ENCODE data around the gene P4HB.

DNA sequence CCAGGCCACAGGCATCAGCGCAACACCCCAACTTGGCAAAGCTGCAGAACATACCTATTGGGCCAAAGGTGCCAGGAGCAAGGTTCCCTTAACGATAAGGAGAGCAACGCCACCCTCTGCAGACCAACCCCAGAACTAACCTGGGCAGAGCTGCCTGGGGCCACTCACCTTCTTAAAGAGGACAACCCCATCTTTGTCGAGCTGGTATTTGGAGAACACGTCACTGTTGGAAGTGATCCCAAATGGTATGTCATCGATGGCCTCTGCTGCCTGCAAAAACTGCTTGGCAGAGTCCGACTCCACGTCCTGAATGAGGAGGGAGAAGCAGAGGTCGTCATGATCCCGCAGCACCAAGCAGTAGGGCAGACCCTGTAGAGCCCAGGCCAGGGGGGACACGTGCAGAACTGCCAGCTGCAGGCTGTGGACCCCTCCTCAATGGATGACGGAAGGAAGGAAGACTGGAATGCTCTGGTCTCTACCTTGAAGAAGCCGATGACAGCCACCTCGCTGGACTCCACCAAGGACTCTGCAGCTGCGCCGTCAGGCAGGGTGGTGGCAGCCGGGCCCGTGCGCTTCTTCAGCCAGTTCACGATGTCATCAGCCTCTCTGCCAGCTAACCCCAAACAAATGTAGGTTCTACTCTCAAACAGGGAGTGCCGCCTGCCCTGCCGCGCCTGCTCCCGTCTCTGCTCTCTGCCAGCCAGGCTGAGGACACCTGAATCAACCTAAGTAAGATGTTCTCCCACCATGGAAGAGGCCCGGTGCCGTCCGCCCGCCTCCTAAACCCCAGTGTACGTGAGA lies 5.2 kb downstream of the P4HB start:
- TF ChIP-seq RARB (CRISPR knock-in tag; IDR thresholded peaks at IDR 0.05) (no peak), TOX (CRISPR knock-in tag; IDR thresholded peaks at IDR 0.05; ENCODE audit: borderline replicate concordance) (no peak), ZFP30 (CRISPR knock-in tag; IDR thresholded peaks at IDR 0.05) (no peak), ZC3H10 (CRISPR knock-in tag; IDR thresholded peaks at IDR 0.05) (no peak), SNAI2 (CRISPR knock-in tag; IDR thresholded peaks at IDR 0.05) (no peak), PATZ1 (CRISPR knock-in tag; IDR thresholded peaks at IDR 0.05; ENCODE audit: borderline replicate concordance) (no peak), OSR1 (CRISPR knock-in tag; IDR thresholded peaks at IDR 0.05) (no peak), PPARA (CRISPR knock-in tag; IDR thresholded peaks at IDR 0.05; ENCODE audit: borderline replicate concordance) (no peak), ZFP3 (CRISPR knock-in tag; IDR thresholded peaks at IDR 0.05) (no peak), ZNF8 (CRISPR knock-in tag; IDR thresholded peaks at IDR 0.05) (no peak), ESRRG (CRISPR knock-in tag; IDR thresholded peaks at IDR 0.05) (no peak)
- TF ChIP-seq, protein P1, sequence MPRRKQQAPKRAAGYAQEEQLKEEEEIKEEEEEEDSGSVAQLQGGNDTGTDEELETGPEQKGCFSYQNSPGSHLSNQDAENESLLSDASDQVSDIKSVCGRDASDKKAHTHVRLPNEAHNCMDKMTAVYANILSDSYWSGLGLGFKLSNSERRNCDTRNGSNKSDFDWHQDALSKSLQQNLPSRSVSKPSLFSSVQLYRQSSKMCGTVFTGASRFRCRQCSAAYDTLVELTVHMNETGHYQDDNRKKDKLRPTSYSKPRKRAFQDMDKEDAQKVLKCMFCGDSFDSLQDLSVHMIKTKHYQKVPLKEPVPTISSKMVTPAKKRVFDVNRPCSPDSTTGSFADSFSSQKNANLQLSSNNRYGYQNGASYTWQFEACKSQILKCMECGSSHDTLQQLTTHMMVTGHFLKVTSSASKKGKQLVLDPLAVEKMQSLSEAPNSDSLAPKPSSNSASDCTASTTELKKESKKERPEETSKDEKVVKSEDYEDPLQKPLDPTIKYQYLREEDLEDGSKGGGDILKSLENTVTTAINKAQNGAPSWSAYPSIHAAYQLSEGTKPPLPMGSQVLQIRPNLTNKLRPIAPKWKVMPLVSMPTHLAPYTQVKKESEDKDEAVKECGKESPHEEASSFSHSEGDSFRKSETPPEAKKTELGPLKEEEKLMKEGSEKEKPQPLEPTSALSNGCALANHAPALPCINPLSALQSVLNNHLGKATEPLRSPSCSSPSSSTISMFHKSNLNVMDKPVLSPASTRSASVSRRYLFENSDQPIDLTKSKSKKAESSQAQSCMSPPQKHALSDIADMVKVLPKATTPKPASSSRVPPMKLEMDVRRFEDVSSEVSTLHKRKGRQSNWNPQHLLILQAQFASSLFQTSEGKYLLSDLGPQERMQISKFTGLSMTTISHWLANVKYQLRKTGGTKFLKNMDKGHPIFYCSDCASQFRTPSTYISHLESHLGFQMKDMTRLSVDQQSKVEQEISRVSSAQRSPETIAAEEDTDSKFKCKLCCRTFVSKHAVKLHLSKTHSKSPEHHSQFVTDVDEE (CRISPR knock-in tag; IDR thresholded peaks at IDR 0.05) = no peak
- TF ChIP-seq, protein P2, sequence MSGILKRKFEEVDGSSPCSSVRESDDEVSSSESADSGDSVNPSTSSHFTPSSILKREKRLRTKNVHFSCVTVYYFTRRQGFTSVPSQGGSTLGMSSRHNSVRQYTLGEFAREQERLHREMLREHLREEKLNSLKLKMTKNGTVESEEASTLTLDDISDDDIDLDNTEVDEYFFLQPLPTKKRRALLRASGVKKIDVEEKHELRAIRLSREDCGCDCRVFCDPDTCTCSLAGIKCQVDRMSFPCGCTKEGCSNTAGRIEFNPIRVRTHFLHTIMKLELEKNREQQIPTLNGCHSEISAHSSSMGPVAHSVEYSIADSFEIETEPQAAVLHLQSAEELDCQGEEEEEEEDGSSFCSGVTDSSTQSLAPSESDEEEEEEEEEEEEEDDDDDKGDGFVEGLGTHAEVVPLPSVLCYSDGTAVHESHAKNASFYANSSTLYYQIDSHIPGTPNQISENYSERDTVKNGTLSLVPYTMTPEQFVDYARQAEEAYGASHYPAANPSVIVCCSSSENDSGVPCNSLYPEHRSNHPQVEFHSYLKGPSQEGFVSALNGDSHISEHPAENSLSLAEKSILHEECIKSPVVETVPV (CRISPR knock-in tag; IDR thresholded peaks at IDR 0.05) = no peak

All from SK-N-SH treated with all-trans-retinoic acid at 6 μM for 48 hours (cell line).